Prostate gland (tissue), 2 donors: ENCODE data around the gene TMEM8B. TPM values are rescaled to one million over a fixed set of nuclear protein-coding genes. Genes with fewer than 3 reads are reported as not detected.
"Not testable (repeated sequence)": the region's sequence is repeated elsewhere in the genome, so short reads cannot be mapped to it uniquely, and the experiment has no call there.

Experiments
- DNase-seq: peaks from one replicate; pipeline ENCODE4 v3.0.0-alpha.2; 2019; ENCODE audit warnings: low spot score
- H3K27ac ChIP-seq, 2 donors: fragments of 200-600 bp; sonication (generic); 2 replicates each; pipeline ENCODE4 v1.5.1; 2017 to 2019
- H3K27me3 ChIP-seq: fragments of 200-600 bp; sonication (generic); replicated peaks from 2 replicates; pipeline ENCODE4 v1.5.1; 2019; ENCODE audit not compliant: insufficient read depth
- H3K36me3 ChIP-seq, 2 donors: fragments of 200-600 bp; sonication (generic); 1 replicate in 1 of 2; 2 replicates in 1 of 2; pipeline versions ENCODE4 v1.5.1 to v1.8.1; 2017 to 2019
- H3K4me1 ChIP-seq: fragments of 200-600 bp; sonication (generic); replicated peaks from 2 replicates; pipeline ENCODE4 v1.5.1; 2019
- H3K4me3 ChIP-seq, 2 donors: fragments of 200-600 bp; sonication (generic); 2 replicates each; pipeline ENCODE4 v1.5.1; 2017 to 2019
- H3K9me3 ChIP-seq: fragments of 200-600 bp; sonication (generic); 2 replicates; pipeline ENCODE4 v1.5.1; 2017
- POLR2A ChIP-seq: fragments of 450-650 bp; IDR thresholded peaks from one replicate; pipeline ENCODE4 v1.6.1; 2016; ENCODE audit warnings: antibody characterized with exemption, mild to moderate bottlenecking
- POLR2AphosphoS5 ChIP-seq: sonication (generic); formaldehyde crosslinking; IDR thresholded peaks from one replicate; pipeline ENCODE4 v1.6.1; 2017; ENCODE audit warnings: antibody characterized with exemption
- WGBS: methylation state at CpG from one replicate; pipeline ENCODE4 v1.1.5; 2018; 5-methylcytosine and 5-hydroxymethylcytosine counted together
- intact Hi-C: fragments of 100-400 bp; cut with DNase I; formaldehyde crosslinking; loops from one replicate; pipeline ENCODE4 v1.14.2; 2022
- total RNA-seq, 2 donors: library from RNA; depleted of rRNA; stranded (reverse); fragments of >200 nt; gene quantifications; one replicate each; pipeline ENCODE4 v1.1.0, GENCODE V29; 2016
- TF ChIP-seq, protein P1 (sequence below), 4 experiments: fragments of 200-600 bp in 2 of 4; fragments of 450-650 bp in 2 of 4; sonication (generic) in 2 of 4; IDR thresholded peaks; 1 replicate in 3 of 4; 2 replicates in 1 of 4; pipeline ENCODE4 v1.5.1; 2016 to 2019; ENCODE audit warnings: antibody characterized with exemption in 4 of 4, mild to moderate bottlenecking in 2 of 4, moderate library complexity in 2 of 4

The TMEM8B gene
- total RNA-seq, 2 donors from 2014 or later: 15.8 to 25.9 TPM

DNA sequence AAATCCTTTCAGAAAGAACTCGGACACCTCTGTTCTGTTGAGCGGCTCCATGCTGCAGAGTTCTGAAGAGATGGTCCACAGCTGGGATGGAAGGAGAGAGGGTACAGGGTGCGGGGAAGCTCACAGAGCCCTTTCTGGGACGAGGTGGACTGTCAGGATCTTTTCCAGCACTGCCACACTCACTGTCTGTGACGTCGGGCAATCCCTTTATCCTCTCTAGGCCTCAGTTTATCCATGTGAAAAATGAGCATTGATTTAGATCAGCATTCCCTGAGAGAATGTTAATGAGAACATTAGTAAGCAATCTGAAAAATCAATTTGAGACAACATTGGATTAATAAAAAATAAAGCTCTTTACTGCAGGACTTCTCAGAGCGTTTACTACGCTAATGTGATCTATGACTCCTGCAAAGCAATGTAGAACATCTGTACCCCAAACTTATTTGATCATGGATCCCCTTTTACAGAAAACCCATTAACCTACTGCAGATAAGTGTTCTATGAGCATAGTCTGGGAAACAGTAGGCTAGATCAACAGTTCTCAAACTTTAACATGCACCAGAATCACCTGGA, 41.4 kb downstream of the TMEM8B start, which contains the start of gene OR13J1:
Gene OR13J1 (minus strand): TSS at position 51 of the 573 bp plus-strand sequence. CDS start 0 bp downstream, at position 51.
- Histone ChIP-seq H3K27me3 (no peaks in the 10 kb centered on the region), H3K4me3 (no peak within 1 kb of the TSS), H3K4me1 (no peaks in the 10 kb centered on the region), H3K36me3 (no peaks in the 10 kb centered on the region), H3K9me3 (no peaks in the 10 kb centered on the region), H3K27ac (no peak within 1 kb of the TSS)
- intact Hi-C loops: no loop called here
- WGBS: 87% methylated on average over 8 of the region's 8 CpGs
- no peak for DNase-seq
- TF ChIP-seq POLR2AphosphoS5 (no peak), POLR2A (no peak)
- TF ChIP-seq, protein P1, sequence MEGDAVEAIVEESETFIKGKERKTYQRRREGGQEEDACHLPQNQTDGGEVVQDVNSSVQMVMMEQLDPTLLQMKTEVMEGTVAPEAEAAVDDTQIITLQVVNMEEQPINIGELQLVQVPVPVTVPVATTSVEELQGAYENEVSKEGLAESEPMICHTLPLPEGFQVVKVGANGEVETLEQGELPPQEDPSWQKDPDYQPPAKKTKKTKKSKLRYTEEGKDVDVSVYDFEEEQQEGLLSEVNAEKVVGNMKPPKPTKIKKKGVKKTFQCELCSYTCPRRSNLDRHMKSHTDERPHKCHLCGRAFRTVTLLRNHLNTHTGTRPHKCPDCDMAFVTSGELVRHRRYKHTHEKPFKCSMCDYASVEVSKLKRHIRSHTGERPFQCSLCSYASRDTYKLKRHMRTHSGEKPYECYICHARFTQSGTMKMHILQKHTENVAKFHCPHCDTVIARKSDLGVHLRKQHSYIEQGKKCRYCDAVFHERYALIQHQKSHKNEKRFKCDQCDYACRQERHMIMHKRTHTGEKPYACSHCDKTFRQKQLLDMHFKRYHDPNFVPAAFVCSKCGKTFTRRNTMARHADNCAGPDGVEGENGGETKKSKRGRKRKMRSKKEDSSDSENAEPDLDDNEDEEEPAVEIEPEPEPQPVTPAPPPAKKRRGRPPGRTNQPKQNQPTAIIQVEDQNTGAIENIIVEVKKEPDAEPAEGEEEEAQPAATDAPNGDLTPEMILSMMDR (IDR thresholded peaks at IDR 0.05): no peak

DNA sequence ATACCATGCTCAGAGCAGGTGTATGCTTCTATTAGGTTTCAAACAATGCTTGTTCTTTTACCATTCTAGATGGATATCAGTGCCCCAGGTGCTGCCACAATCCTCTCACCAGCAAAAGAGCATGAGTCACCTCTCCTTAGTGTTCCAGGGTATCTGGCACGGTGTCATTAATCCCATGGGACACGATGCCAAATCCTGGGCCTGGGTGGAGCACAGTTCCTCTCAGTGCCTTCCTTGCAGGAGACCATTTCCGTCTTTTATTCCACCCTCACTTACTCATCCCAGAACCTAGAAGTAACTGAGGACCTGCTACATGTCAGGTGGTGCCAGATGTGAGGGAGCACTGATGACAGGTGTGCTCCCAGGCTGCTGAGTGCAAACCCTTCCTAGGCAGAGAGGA, 42.5 kb downstream of the TMEM8B start:
- intact Hi-C loops: no loop called here
- H3K36me3 ChIP-seq: no peaks in the 10 kb centered on the region
- TF ChIP-seq, protein P1 (IDR thresholded peaks at IDR 0.05): no peak
- TF ChIP-seq POLR2A: no peak
- no peak for TF ChIP-seq POLR2AphosphoS5
- 22% methylated on average over 3 of the region's 3 CpGs for WGBS
- peak; percentile 38 for DNase-seq
- no peak overlapping the region for H3K4me3 ChIP-seq
- no peaks in the 10 kb centered on the region for H3K9me3 ChIP-seq
- no peaks in the 10 kb centered on the region for H3K27me3 ChIP-seq
- H3K27ac ChIP-seq: no peak overlapping the region
- H3K4me1 ChIP-seq: no peaks in the 10 kb centered on the region

DNA sequence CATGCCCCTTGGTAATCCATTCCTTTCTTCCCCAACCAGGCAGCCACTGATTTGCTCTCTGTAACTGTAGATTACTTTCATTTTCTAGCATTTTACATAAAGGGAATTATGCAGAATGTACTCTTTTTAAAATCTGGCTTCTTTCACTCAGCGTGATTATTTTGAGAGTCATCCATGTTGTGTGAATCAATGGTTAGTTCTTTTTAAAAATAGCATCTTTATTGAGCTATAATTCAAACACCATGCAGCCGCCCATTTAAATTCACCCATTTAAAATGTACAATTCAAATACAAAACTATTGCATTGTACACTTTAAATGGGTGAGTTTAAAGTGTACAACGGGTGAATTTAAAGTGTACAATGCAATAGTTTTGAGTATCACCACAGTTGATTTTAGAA, 43.5 kb downstream of the TMEM8B start:
- intact Hi-C loops: no loop called here
- no peak for DNase-seq
- TF ChIP-seq POLR2A (no peak), POLR2AphosphoS5 (no peak)
- TF ChIP-seq, protein P1 (IDR thresholded peaks at IDR 0.05): no peak
- Histone ChIP-seq H3K9me3 (no peaks in the 10 kb centered on the region), H3K36me3 (no peaks in the 10 kb centered on the region), H3K4me3 (no peak overlapping the region), H3K27me3 (no peaks in the 10 kb centered on the region), H3K4me1 (no peaks in the 10 kb centered on the region), H3K27ac (no peak overlapping the region)
- WGBS: 66% methylated on average over 3 of the region's 3 CpGs

DNA sequence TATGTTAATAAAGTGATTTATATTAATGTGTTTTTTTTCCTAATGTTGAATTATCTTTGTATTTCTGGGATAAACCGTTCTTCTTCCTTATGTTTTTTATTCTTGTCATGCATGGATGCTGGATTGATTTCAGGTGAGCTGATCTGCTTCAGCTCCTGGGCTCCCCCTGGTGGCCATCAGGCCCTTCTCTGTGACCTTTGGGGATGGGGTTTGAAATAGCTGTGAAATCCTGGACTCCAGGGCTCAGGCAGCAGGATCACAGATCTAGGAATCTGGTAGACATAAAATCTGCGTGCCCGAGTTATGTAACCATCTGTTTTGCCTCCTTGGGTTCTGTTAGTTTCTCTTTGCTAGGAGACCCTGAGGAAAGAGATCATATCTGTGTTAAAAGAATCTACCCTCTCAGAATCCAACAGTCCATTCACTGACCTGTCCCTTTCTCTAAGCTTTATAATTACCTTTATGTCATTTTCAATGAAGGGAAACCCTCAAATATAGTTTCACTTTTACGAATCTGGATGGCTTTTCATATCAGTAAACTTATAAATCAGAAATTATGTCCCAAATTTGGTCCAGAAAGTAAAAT, 53.3 kb downstream of the TMEM8B start:
- Histone ChIP-seq H3K4me1 (no peaks in the 10 kb centered on the region), H3K27ac (no peak overlapping the region), H3K36me3 (no peaks in the 10 kb centered on the region), H3K4me3 (no peak overlapping the region), H3K9me3 (no peaks in the 10 kb centered on the region), H3K27me3 (no peaks in the 10 kb centered on the region)
- 6% methylated on average over 4 of the region's 4 CpGs for WGBS
- peak; percentile 76 for DNase-seq
- intact Hi-C loops: loop anchor here (5.0 kb wide), 2 partner anchors 55 to 235 kb away; partner anchors contain the start of genes FAM221B and TMEM8B
- TF ChIP-seq POLR2A (no peak), POLR2AphosphoS5 (peak; percentile 59)
- TF ChIP-seq, protein P1 (IDR thresholded peaks at IDR 0.05): peak; percentile 80 to 93 (median 92)

DNA sequence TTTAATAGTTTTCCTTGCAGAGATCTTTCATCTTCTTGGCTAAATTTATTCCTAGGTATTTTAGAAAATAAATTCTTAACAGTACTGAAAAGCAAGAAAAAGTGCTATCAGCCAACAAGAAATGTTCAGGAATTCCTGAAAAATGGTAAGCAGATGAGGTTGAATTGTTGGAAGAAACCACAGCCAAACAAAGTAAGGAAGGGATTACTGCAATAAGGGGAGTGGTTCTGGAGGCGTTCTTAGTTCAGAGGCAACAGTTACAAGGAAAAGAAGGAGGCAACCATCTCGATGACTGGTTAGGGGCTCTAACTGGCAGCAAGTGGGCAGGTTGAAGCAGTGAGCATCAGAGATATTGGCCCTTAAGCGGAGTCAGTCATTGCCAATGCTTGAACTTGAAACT, 54.0 kb downstream of the TMEM8B start:
- no peak overlapping the region for H3K4me3 ChIP-seq
- no peak for DNase-seq
- no peak overlapping the region for H3K27ac ChIP-seq
- H3K27me3 ChIP-seq: no peaks in the 10 kb centered on the region
- no peaks in the 10 kb centered on the region for H3K4me1 ChIP-seq
- intact Hi-C loops: loop anchor here (5.0 kb wide), 2 partner anchors 56 to 236 kb away; partner anchors contain the start of genes FAM221B and TMEM8B
- H3K9me3 ChIP-seq: no peaks in the 10 kb centered on the region
- TF ChIP-seq, protein P1 (IDR thresholded peaks at IDR 0.05): no peak
- TF ChIP-seq POLR2AphosphoS5: no peak
- TF ChIP-seq POLR2A: no peak
- WGBS: 56% methylated on average over 3 of the region's 3 CpGs
- H3K36me3 ChIP-seq: no peaks in the 10 kb centered on the region

DNA sequence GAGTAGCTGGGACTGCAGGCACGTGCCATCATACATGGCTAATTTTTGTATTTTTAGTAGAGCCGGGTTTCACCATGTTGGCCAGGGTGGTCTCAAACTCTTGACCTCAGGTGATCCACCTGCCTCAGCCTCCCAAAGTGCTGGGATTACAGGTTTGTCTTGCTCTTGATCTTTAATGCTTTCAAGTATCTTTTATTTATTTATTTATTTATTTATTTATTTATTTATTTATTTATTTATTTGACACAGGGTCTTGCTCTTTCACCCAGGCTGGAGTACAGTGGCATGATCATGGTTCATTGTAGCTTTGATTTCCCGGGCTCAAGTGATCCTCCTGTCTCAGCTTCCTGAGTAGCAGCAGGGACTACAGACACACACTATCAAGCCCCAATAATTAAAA, 55.9 kb downstream of the TMEM8B start:
- not testable (repeated sequence) for H3K27ac ChIP-seq, H3K9me3 ChIP-seq, H3K27me3 ChIP-seq, DNase-seq, H3K4me3 ChIP-seq, H3K36me3 ChIP-seq, H3K4me1 ChIP-seq
- 86% methylated on average over 3 of the region's 3 CpGs for WGBS
- intact Hi-C loops: loop anchor here (5.0 kb wide), 2 partner anchors 58 to 238 kb away; partner anchors contain the start of genes FAM221B and TMEM8B
